SJCRH30 (cell line): ENCODE data around the gene DMRT1. TPM values are rescaled to one million over a fixed set of nuclear protein-coding genes. Genes with fewer than 3 reads are reported as not detected.

Source experiments
- DNase-seq, 2 experiments: peaks; one replicate each; pipeline ENCODE4 v3.0.0-alpha.2; 2015 to 2020
- H3K27ac ChIP-seq: fragments of 250-450 bp; sonication (Bioruptor Pico); 2 replicates; pipeline ENCODE4 v1.5.1; 2020; ENCODE audit warnings: mild to moderate bottlenecking, moderate library complexity
- H3K27me3 ChIP-seq: fragments of 250-450 bp; sonication (Bioruptor Pico); 2 replicates; pipeline ENCODE4 v1.5.1; 2020; ENCODE audit warnings: mild to moderate bottlenecking, moderate library complexity
- H3K36me3 ChIP-seq: fragments of 250-450 bp; sonication (Bioruptor Pico); 2 replicates; pipeline ENCODE4 v1.5.1; 2020; ENCODE audit warnings: mild to moderate bottlenecking, moderate library complexity
- H3K4me1 ChIP-seq: fragments of 250-450 bp; sonication (Bioruptor Pico); 2 replicates; pipeline ENCODE4 v1.5.1; 2020; ENCODE audit warnings: mild to moderate bottlenecking, moderate library complexity
- H3K4me3 ChIP-seq: fragments of 250-450 bp; sonication (Bioruptor Pico); 2 replicates; pipeline ENCODE4 v1.5.1; 2020; ENCODE audit warnings: mild to moderate bottlenecking, moderate library complexity
- H3K9me3 ChIP-seq: fragments of 250-450 bp; sonication (Bioruptor Pico); replicated peaks from 2 replicates; pipeline ENCODE4 v1.5.1; 2020; ENCODE audit warnings: mild to moderate bottlenecking, moderate library complexity
- total RNA-seq: library from RNA; depleted of rRNA; stranded (reverse); fragments of >200 nt; shearing (Covaris generic); gene quantifications from 2 replicates; pipeline ENCODE4 v1.2.3, GENCODE V29; 2014; rRNA removed

The DMRT1 gene
- not detected in 2 replicates for total RNA-seq

GRCh38 chr9:841371-842209, at the start of gene DMRT1:
Gene DMRT1 (plus strand): TSS chr9:841697. CDS start chr9:841839, 142 bp downstream.
- Histone ChIP-seq H3K4me1 (no peaks in the 10 kb centered on the region), H3K4me3 (no peak within 1 kb of the TSS), H3K27ac (no peak within 1 kb of the TSS), H3K36me3 (no peaks in the 10 kb centered on the region), H3K9me3 (no peaks in the 10 kb centered on the region), H3K27me3 (no peaks in the 10 kb centered on the region)
- no peak for DNase-seq

DNA sequence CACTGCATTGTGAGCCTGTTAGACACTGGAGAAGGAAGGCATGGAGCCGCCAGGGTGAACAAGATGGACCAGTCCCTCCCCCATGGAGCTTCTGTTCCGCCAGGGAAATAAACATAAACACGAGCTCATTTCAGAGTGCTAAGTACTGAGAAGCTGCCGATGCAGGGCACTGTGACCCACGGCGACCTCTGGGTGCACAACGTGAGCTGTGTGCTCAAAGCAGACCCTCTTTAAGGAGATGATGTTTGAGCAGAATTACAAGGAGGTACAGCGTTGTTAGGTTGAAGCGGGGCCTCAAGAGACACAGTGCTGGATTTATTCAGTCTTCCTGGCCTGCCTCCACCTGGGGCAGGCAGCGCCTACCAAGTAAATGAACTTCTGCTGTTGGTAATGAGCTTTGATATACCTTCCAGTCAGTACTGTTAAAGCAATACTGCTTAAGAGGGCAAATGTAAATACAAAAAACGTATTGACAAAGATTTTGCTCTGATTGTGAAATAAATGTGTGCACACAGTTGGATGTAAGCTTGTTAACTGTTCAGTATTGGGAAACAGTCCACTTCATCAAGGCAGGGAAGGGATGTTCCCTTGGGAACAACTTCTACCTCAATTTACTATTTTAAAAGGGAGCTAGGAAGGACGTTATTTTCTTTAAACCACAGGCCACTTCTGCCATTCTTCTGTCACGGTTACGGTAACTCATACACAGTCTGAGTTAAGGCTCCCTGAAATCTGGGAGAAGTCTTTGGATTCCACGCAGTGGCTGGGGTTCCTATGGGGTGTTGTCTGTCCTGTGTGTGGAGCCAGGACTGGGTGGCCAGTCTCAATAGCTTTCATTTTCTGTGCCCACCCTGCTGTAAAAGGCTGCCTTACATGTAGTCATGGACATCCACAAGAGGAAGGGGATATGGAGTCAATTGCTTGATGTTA, 48.9 kb upstream of the DMRT1 start:
- H3K36me3 ChIP-seq = no peaks in the 10 kb centered on the region
- H3K4me3 ChIP-seq = no peak overlapping the region
- H3K4me1 ChIP-seq = no peaks in the 10 kb centered on the region
- no peak overlapping the region for H3K27ac ChIP-seq
- no peaks in the 10 kb centered on the region for H3K27me3 ChIP-seq
- no peak for DNase-seq
- no peaks in the 10 kb centered on the region for H3K9me3 ChIP-seq

DNA sequence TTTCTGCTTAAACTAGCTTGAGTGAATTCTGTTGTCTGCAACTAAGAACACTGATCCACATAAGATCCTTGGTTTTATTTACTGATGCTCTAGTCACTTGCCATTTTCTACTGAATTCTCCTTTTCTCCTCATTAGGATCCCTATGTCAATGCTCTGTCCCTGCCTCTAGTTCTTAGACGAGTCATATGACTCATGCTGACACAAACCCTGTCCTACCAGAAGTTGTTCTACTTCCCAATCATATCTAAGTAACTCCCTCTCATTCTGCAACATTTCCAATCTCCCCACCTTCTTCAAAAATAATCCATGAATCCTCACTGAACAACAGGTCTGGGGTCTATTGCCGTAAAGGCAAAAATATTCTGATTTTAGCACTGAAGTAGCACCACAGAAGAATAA, 47.1 kb upstream of the DMRT1 start:
- Histone ChIP-seq H3K27me3 (no peaks in the 10 kb centered on the region), H3K36me3 (no peaks in the 10 kb centered on the region), H3K9me3 (no peaks in the 10 kb centered on the region), H3K27ac (no peak overlapping the region), H3K4me3 (no peak overlapping the region), H3K4me1 (no peaks in the 10 kb centered on the region)
- no peak for DNase-seq

DNA sequence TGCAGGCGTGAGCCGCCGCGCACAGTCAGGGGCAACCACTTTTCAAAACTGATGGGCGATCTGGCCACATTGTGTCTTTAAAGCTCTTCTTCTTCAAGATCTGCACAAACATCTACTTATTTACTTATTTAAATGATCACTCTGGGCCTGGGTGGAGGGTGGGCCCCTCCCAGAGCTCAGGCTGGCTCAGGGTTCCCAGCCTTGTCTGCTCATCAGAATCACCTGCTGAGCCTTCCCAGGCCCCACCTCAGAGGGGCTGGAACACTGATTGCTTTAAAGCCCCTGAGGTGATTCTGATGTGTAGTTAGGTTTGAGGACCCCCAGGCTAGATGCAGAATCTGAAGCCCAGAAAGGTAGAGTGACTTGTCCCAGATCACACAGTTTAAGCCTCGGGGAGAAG, 45.6 kb upstream of the DMRT1 start:
- Histone ChIP-seq H3K4me1 (no peaks in the 10 kb centered on the region), H3K27me3 (no peaks in the 10 kb centered on the region), H3K4me3 (no peak overlapping the region), H3K9me3 (no peaks in the 10 kb centered on the region), H3K27ac (no peak overlapping the region), H3K36me3 (no peaks in the 10 kb centered on the region)
- DNase-seq = no peak

DNA sequence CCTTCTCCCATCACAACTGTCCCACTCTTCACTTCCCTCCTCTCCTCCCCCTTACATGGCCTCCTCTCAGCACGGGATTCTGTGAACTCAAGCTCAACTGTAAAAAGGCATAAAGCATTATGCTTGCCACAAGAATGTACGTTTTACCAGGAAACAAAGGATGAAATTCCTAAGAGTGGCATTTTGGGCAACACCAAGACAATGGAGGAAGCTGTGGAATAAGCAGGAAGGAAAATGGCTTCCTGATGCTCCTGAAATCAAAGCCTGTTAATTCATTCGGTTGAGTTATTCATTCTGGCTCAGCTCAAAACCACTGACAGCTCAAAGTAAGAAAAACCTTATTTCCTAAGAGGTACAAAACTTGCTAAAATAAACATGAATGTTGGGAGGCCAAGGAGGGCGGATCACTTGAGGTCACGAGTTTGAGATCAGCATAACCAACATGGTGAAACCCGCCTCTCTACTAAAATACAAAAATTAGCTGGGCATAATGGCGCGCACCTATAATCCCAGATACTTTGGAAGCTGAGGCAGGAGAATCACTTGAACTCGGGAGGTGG, 40.8 kb upstream of the DMRT1 start:
- no peak overlapping the region for H3K4me3 ChIP-seq
- no peaks in the 10 kb centered on the region for H3K4me1 ChIP-seq
- DNase-seq = no peak
- H3K27ac ChIP-seq = no peak overlapping the region
- H3K27me3 ChIP-seq = no peaks in the 10 kb centered on the region
- no peaks in the 10 kb centered on the region for H3K36me3 ChIP-seq
- H3K9me3 ChIP-seq = no peaks in the 10 kb centered on the region

GRCh38 chr9:801399-802071, 40.0 kb upstream of the DMRT1 start:
- no peak for DNase-seq
- Histone ChIP-seq H3K4me3 (no peak overlapping the region), H3K4me1 (no peaks in the 10 kb centered on the region), H3K27ac (no peak overlapping the region), H3K9me3 (no peaks in the 10 kb centered on the region), H3K27me3 (no peaks in the 10 kb centered on the region), H3K36me3 (no peaks in the 10 kb centered on the region)

- DNase-seq = no peak
- Histone ChIP-seq H3K4me3 (no peak overlapping the region), H3K27ac (no peak overlapping the region), H3K27me3 (no peaks in the 10 kb centered on the region), H3K9me3 (no peaks in the 10 kb centered on the region), H3K4me1 (no peaks in the 10 kb centered on the region), H3K36me3 (no peaks in the 10 kb centered on the region)
Measured at GRCh38 chr9:804026-804425, 37.5 kb upstream of the DMRT1 start.

GRCh38 chr9:805151-805550, 36.3 kb upstream of the DMRT1 start:
- Histone ChIP-seq H3K4me3 (no peak overlapping the region), H3K27ac (no peak overlapping the region), H3K27me3 (no peaks in the 10 kb centered on the region), H3K9me3 (no peaks in the 10 kb centered on the region), H3K4me1 (no peaks in the 10 kb centered on the region), H3K36me3 (no peaks in the 10 kb centered on the region)
- no peak for DNase-seq

DNA sequence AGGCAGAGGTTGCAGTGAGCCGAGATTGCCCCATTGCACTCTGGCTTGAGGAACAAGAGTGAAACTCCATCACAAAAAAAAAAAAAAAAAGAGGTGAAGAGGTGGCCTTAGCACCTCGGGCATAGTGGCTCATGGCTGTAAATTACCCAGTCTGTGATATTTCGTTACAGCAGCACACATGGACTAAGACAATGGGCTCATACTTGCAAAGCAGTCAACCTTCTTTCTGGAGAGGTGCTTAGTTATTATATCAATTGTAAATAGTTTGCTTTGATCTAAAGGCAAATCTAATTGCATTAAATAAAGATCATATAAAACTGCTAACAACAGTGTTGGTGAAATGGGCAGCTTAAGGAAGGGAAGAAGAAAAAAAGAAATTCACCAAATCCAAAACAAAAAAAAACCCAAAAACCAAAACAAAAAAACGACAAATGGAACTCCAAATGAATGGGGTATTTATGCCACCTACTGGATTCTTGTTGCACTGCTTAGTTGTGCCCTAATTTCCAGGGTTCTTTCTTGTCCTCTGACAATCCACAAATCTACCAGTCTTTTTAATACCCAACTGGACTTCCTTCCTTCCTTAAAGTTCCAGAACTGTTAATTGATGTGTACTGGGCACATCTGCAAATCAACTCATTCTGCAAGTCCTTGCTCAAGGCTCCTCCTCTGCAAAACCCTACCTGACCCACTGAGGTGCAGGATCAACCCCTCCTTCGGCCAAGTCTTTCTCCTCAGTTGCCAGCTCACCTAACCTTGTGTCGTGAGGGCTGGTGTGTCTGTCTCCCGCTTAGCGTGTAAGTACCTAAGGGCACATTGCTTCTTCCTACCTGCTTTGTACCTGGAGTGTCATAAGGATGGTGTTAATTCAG, 35.0 kb upstream of the DMRT1 start:
- DNase-seq = peak in 1 of 2 experiments; percentile 60
- Histone ChIP-seq H3K27ac (no peak overlapping the region), H3K4me3 (no peak overlapping the region), H3K4me1 (no peaks in the 10 kb centered on the region), H3K36me3 (no peaks in the 10 kb centered on the region), H3K27me3 (no peaks in the 10 kb centered on the region), H3K9me3 (no peaks in the 10 kb centered on the region)

GRCh38 chr9:811106-811531, 30.4 kb upstream of the DMRT1 start:
- DNase-seq = no peak
- H3K4me1 ChIP-seq = no peaks in the 10 kb centered on the region
- H3K27me3 ChIP-seq = no peaks in the 10 kb centered on the region
- no peak overlapping the region for H3K4me3 ChIP-seq
- no peaks in the 10 kb centered on the region for H3K9me3 ChIP-seq
- no peak overlapping the region for H3K27ac ChIP-seq
- no peaks in the 10 kb centered on the region for H3K36me3 ChIP-seq

- H3K4me1 ChIP-seq = no peaks in the 10 kb centered on the region
- H3K9me3 ChIP-seq = no peaks in the 10 kb centered on the region
- H3K27ac ChIP-seq = no peak overlapping the region
- no peak overlapping the region for H3K4me3 ChIP-seq
- H3K27me3 ChIP-seq = no peaks in the 10 kb centered on the region
- no peak for DNase-seq
- H3K36me3 ChIP-seq = no peaks in the 10 kb centered on the region
Measured at GRCh38 chr9:818958-819357, 22.5 kb upstream of the DMRT1 start.

GRCh38 chr9:826500-827280, 14.8 kb upstream of the DMRT1 start:
- H3K27ac ChIP-seq = no peak overlapping the region
- no peaks in the 10 kb centered on the region for H3K36me3 ChIP-seq
- H3K9me3 ChIP-seq = no peaks in the 10 kb centered on the region
- H3K4me3 ChIP-seq = no peak overlapping the region
- H3K4me1 ChIP-seq = no peaks in the 10 kb centered on the region
- no peak for DNase-seq
- H3K27me3 ChIP-seq = no peaks in the 10 kb centered on the region

DNA sequence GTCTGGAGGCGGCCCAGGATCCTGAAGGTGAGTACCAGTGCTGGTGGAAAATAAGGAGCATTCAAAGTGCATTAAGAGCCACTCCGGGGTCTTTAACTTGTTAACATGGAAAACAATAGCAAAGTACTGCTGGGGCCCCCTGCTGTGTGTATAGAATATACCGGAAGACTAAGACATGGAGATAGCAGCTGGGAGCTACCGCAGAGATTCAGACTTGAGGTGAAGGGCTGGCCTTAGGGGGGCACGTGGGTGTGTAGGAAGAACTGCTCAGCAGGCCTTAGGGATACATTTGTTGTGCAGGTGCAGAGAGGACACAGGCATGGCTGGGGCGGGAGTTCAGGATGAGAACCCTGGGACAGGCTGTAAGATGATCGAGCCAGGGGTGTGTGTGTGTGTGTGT, 1.2 kb upstream of the DMRT1 start:
- Histone ChIP-seq H3K27ac (no peak overlapping the region), H3K9me3 (no peaks in the 10 kb centered on the region), H3K4me3 (no peak overlapping the region), H3K27me3 (no peaks in the 10 kb centered on the region), H3K4me1 (no peaks in the 10 kb centered on the region), H3K36me3 (no peaks in the 10 kb centered on the region)
- DNase-seq = no peak
